B cell (primary cell): Measurements from ENCODE around the gene GGA2. TPM values are rescaled to one million over a fixed set of nuclear protein-coding genes. Genes with fewer than 3 reads are reported as not detected.

Experiments used
- ATAC-seq: fragments of 200-7000 bp; cut with Tn5 transposase; one replicate; pipeline ENCODE4 v1.10.0; 2021; ENCODE audit warnings: low read depth, mild to moderate bottlenecking, moderate number of reproducible peaks, moderate library complexity
- CTCF ChIA-PET: fragments of 350-600 bp; sonication (Branson Sonifier 250); formaldehyde crosslinking; loops from one replicate; lab custom pipeline; 2021; ENCODE audit warnings: antibody characterized with exemption, inconsistent platforms; lab: Charles Lee
- POLR2A ChIA-PET: fragments of 350-600 bp; sonication (Branson Sonifier 250); formaldehyde crosslinking; loops from one replicate; lab custom pipeline; 2021; ENCODE audit warnings: antibody characterized with exemption; lab: Charles Lee
- DNase-seq: peaks from one replicate; pipeline ENCODE4 v3.0.0; 2013
- H2AFZ ChIP-seq: 2 replicates; pipeline ENCODE4 v1.6.1; 2012; ENCODE audit warnings: mild to moderate bottlenecking, low read depth, low read length; ENCODE audit not compliant: insufficient read depth, poor library complexity, severe bottlenecking
- H3K27ac ChIP-seq, 2 donors: 1 replicate in 1 of 2; 2 replicates in 1 of 2; pipeline ENCODE4 v1.5.1; 2012 to 2013; ENCODE audit warnings: low read length in 2 of 2, mild to moderate bottlenecking in 2 of 2, moderate library complexity in 1 of 2
- H3K27me3 ChIP-seq, 4 experiments: fragments of 200-600 bp in 1 of 4; sonication (generic) in 1 of 4; replicated peaks in 1 of 4; 1 replicate in 2 of 4; 2 replicates in 2 of 4; pipeline versions ENCODE4 v1.6.1 to v1.7.0; 2013 to 2016; ENCODE audit warnings: low read length in 3 of 4, mild to moderate bottlenecking in 2 of 4, mixed read lengths in 1 of 4, moderate library complexity in 1 of 4; ENCODE audit not compliant: insufficient read depth in 4 of 4, control insufficient read depth in 3 of 4; ENCODE audit errors: control extremely low read depth in 1 of 4
- H3K36me3 ChIP-seq, 2 experiments: replicated peaks in 1 of 2; 1 replicate in 1 of 2; 2 replicates in 1 of 2; pipeline versions ENCODE4 v1.6.1 to v1.7.1; 2013; ENCODE audit warnings: low read length in 1 of 2; ENCODE audit not compliant: insufficient read depth in 2 of 2, control insufficient read depth in 1 of 2; ENCODE audit errors: control extremely low read depth in 1 of 2, extremely low read depth in 1 of 2
- H3K4me1 ChIP-seq, 2 donors: fragments of 200-600 bp in 1 of 2; sonication (generic) in 1 of 2; 1 replicate in 1 of 2; 2 replicates in 1 of 2; pipeline versions ENCODE4 v1.5.1 to v1.6.1; 2013 to 2017; ENCODE audit warnings: low read length in 2 of 2; ENCODE audit not compliant: control insufficient read depth in 2 of 2, insufficient read depth in 2 of 2
- H3K4me2 ChIP-seq: replicated peaks from 2 replicates; pipeline ENCODE3; 2012; ENCODE audit warnings: mild to moderate bottlenecking, low read depth, low read length; ENCODE audit not compliant: poor library complexity, severe bottlenecking
- H3K4me3 ChIP-seq, 5 experiments: fragments of 200-600 bp in 1 of 5; sonication (generic) in 1 of 5; 1 replicate in 3 of 5; 2 replicates in 2 of 5; pipeline versions ENCODE4 v1.5.1 to v1.7.0; 2011 to 2016; ENCODE audit warnings: low read length in 4 of 5, mild to moderate bottlenecking in 4 of 5, low read depth in 2 of 5, control low read depth in 1 of 5, moderate library complexity in 1 of 5; ENCODE audit not compliant: insufficient read depth in 1 of 5; ENCODE audit errors: control extremely low read depth in 1 of 5, extremely low read depth in 1 of 5
- H3K79me2 ChIP-seq: fragments of 200-600 bp; sonication (generic); one replicate; pipeline ENCODE4 v1.6.0; 2016; ENCODE audit warnings: low read length; ENCODE audit not compliant: control insufficient read depth, insufficient read depth
- H3K9ac ChIP-seq: fragments of 200-600 bp; sonication (generic); 2 replicates; pipeline ENCODE4 v1.6.1; 2017; ENCODE audit warnings: mild to moderate bottlenecking, low read length, moderate library complexity
- H3K9me3 ChIP-seq, 3 donors: one replicate each; pipeline versions ENCODE4 v1.6.1 to v1.7.1; 2013; ENCODE audit warnings: low read length in 2 of 3; ENCODE audit not compliant: control insufficient read depth in 2 of 3, insufficient read depth in 1 of 3; ENCODE audit errors: control extremely low read depth in 1 of 3
- H4K20me1 ChIP-seq: 2 replicates; pipeline ENCODE4 v1.6.0; 2012; ENCODE audit warnings: mild to moderate bottlenecking, low read length; ENCODE audit not compliant: insufficient read depth, control insufficient read depth, poor library complexity, severe bottlenecking
- H3K27ac Mint-ChIP-seq: one replicate; pipeline ENCODE4 v1.8.0; 2021; ENCODE audit warnings: mixed read lengths
- H3K27me3 Mint-ChIP-seq: one replicate; pipeline ENCODE4 v1.8.0; 2021; ENCODE audit warnings: mixed read lengths
- H3K4me1 Mint-ChIP-seq: one replicate; pipeline ENCODE4 v1.8.0; 2021; ENCODE audit warnings: mixed read lengths
- H3K4me3 Mint-ChIP-seq: one replicate; pipeline ENCODE4 v1.8.0; 2021; ENCODE audit warnings: mixed read lengths
- H3K9me3 Mint-ChIP-seq: one replicate; pipeline ENCODE4 v1.8.0; 2022; ENCODE audit warnings: mixed read lengths; ENCODE audit not compliant: insufficient read depth
- EZH2 ChIP-seq: IDR thresholded peaks from 2 replicates; pipeline ENCODE4 v1.6.1; 2012; ENCODE audit warnings: borderline replicate concordance, low read depth, mild to moderate bottlenecking, moderate library complexity, low read length; ENCODE audit not compliant: insufficient read depth, poor library complexity, severe bottlenecking
- WGBS: methylation state at CpG from one replicate; pipeline ENCODE4 v1.1.5; 2013; ENCODE audit warnings: missing lambda C conversion rate; ENCODE audit not compliant: insufficient coverage; 5-methylcytosine and 5-hydroxymethylcytosine counted together
- intact Hi-C: fragments of 100-400 bp; cut with micrococcal nuclease; formaldehyde crosslinking; loops from one replicate; pipeline ENCODE4 v1.10.0; 2022
- polyA plus RNA-seq: library from polyadenylated mRNA; depleted of rRNA; stranded (reverse); fragments of >200 nt; gene quantifications from 2 replicates; pipeline ENCODE4 v1.2.3, GENCODE V29; 2012
- total RNA-seq, 2 donors: library from RNA; stranded (reverse); fragments of 120-200 nt in 1 of 2; gene quantifications; 1 replicate in 1 of 2; 2 replicates in 1 of 2; pipeline versions ENCODE4 v1.2.3 to v1.2.4, GENCODE V29; 2013 to 2022
- TF ChIP-seq, protein P1 (sequence below): fragments of 200-600 bp; IDR thresholded peaks from one replicate; pipeline ENCODE4 v1.8.0; 2022; ENCODE audit warnings: antibody characterized with exemption, mild to moderate bottlenecking

GGA2 gene
- total and polyA plus RNA-seq, 2 donors (not counting 1 experiment from before 2014, with no cell fraction given), result 227 to 832 TPM

- POLR2A ChIA-PET, result interaction anchor here (0.5 kb wide), 1 partner anchor 1910 kb away, joined by 4 read pairs; no protein-coding TSS in a partner anchor
- intact Hi-C loops, result no loop called here
- no peak overlapping the region for H2AFZ ChIP-seq
- H3K4me1 ChIP-seq, result no peaks in the 10 kb centered on the region
- H3K27ac Mint-ChIP-seq, result no peak overlapping the region
- 92% methylated on average over 6 of the region's 10 CpGs for WGBS
- no peak overlapping the region for H3K4me3 ChIP-seq
- H3K4me1 Mint-ChIP-seq, result no peaks in the 10 kb centered on the region
- H3K27ac ChIP-seq, result no peak overlapping the region
- H3K9me3 ChIP-seq, result no peaks in the 10 kb centered on the region
- DNase-seq, result no peak
- H3K4me2 ChIP-seq, result no peak overlapping the region
- no peaks in the 10 kb centered on the region for H3K27me3 ChIP-seq
- no peaks in the 10 kb centered on the region for H4K20me1 ChIP-seq
- TF ChIP-seq, protein P1, sequence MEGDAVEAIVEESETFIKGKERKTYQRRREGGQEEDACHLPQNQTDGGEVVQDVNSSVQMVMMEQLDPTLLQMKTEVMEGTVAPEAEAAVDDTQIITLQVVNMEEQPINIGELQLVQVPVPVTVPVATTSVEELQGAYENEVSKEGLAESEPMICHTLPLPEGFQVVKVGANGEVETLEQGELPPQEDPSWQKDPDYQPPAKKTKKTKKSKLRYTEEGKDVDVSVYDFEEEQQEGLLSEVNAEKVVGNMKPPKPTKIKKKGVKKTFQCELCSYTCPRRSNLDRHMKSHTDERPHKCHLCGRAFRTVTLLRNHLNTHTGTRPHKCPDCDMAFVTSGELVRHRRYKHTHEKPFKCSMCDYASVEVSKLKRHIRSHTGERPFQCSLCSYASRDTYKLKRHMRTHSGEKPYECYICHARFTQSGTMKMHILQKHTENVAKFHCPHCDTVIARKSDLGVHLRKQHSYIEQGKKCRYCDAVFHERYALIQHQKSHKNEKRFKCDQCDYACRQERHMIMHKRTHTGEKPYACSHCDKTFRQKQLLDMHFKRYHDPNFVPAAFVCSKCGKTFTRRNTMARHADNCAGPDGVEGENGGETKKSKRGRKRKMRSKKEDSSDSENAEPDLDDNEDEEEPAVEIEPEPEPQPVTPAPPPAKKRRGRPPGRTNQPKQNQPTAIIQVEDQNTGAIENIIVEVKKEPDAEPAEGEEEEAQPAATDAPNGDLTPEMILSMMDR, result no peak
- TF ChIP-seq EZH2, result no peak
- H3K36me3 ChIP-seq, result peaks cover 2 to 39% of the 10 kb centered on the region in 2 experiments
- CTCF ChIA-PET, result no interaction called here
- H3K4me3 Mint-ChIP-seq, result no peak overlapping the region
- no peak for ATAC-seq
- H3K27me3 Mint-ChIP-seq, result no peaks in the 10 kb centered on the region
- no peak overlapping the region for H3K9ac ChIP-seq
- H3K79me2 ChIP-seq, result no peaks in the 10 kb centered on the region
- H3K9me3 Mint-ChIP-seq, result no peaks in the 10 kb centered on the region
Observed at GRCh38 chr16:23528644-23529310, 18.5 kb upstream of the GGA2 start.

GRCh38 chr16:23527961-23528643, 17.8 kb upstream of the GGA2 start:
- Mint-ChIP-seq H3K4me1 (no peaks in the 10 kb centered on the region), H3K4me3 (no peak overlapping the region), H3K9me3 (no peaks in the 10 kb centered on the region), H3K27ac (no peak overlapping the region), H3K27me3 (no peaks in the 10 kb centered on the region)
- Histone ChIP-seq H3K4me2 (no peak overlapping the region), H3K79me2 (no peaks in the 10 kb centered on the region), H4K20me1 (no peaks in the 10 kb centered on the region), H3K4me3 (no peak overlapping the region), H3K9ac (no peak overlapping the region), H3K36me3 (peaks cover 2 to 37% of the 10 kb centered on the region in 2 experiments), H3K4me1 (no peaks in the 10 kb centered on the region), H3K27me3 (no peaks in the 10 kb centered on the region), H3K27ac (no peak overlapping the region), H3K9me3 (no peaks in the 10 kb centered on the region), H2AFZ (no peak overlapping the region)
- ChIA-PET CTCF (no interaction called here), POLR2A (no interaction called here)
- 87% methylated on average over 7 of the region's 11 CpGs for WGBS
- intact Hi-C loops, result no loop called here
- no peak for DNase-seq
- TF ChIP-seq, protein P1, result no peak
- TF ChIP-seq EZH2, result no peak
- ATAC-seq, result no peak
